Epithelial cell of proximal tubule (primary cell): ENCODE measurements around the gene SLC10A6. TPM values are rescaled to one million over a fixed set of nuclear protein-coding genes. Genes with fewer than 3 reads are reported as not detected.

Experiments used
- DNase-seq: peaks from one replicate; pipeline ENCODE4 v3.0.0-alpha.2; 2011; ENCODE audit warnings: low read depth
- H3K4me3 ChIP-seq: 2 replicates; pipeline ENCODE4 v1.5.1; 2011; ENCODE audit warnings: low read depth, mild to moderate bottlenecking, low read length
- total RNA-seq: library from RNA; depleted of rRNA; stranded (reverse); fragments of >200 nt; gene quantifications from 2 replicates; pipeline ENCODE4 v1.2.3, GENCODE V29; 2015
- TF ChIP-seq, protein P1 (sequence below): conservative IDR thresholded peaks from 2 replicates; pipeline ENCODE4 v1.5.1; 2012; ENCODE audit warnings: low read depth, mild to moderate bottlenecking, low read length

SLC10A6 gene
- total RNA-seq, 1 donor from 2014 or later, result not detected

DNA sequence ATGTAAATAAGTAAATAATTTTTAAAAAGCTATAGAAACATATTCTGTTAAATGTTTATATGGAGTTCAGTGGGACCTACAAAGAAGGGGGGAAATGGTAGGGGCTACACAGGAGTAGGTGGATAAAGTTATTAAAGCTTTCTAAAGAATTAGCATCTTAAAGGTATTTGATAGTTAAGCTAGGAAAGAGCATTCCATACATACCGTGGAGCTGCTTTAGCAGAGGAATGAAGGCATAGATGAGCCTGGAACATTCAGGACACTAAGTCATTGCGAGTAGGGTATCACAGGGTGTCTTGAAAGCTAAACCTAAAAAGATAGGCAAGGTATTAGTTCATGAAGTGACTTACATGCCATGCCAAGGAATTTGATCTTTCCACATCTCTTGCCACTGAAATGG is 60.4 kb downstream of the SLC10A6 start:
- TF ChIP-seq, protein P1, sequence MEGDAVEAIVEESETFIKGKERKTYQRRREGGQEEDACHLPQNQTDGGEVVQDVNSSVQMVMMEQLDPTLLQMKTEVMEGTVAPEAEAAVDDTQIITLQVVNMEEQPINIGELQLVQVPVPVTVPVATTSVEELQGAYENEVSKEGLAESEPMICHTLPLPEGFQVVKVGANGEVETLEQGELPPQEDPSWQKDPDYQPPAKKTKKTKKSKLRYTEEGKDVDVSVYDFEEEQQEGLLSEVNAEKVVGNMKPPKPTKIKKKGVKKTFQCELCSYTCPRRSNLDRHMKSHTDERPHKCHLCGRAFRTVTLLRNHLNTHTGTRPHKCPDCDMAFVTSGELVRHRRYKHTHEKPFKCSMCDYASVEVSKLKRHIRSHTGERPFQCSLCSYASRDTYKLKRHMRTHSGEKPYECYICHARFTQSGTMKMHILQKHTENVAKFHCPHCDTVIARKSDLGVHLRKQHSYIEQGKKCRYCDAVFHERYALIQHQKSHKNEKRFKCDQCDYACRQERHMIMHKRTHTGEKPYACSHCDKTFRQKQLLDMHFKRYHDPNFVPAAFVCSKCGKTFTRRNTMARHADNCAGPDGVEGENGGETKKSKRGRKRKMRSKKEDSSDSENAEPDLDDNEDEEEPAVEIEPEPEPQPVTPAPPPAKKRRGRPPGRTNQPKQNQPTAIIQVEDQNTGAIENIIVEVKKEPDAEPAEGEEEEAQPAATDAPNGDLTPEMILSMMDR, result no peak
- DNase-seq, result no peak
- H3K4me3 ChIP-seq, result no peak overlapping the region

DNA sequence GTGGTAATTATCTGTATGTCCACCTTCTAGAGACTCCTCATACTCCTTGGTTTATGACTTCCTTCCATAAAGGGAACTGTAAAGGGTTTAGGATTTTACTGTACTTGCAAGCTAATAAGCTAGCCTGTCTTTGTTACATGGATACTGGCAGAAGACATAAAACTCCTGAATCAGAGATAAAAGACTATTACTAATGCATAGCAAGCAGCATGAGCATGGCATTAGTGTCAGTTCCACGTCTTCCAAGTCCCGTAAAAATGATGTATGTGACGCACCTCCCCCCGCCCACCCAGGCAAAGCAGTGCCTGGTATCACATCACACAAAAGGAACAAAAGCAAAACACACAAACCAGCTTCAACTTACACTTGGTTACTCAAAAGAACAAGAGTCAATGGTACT is 71.0 kb downstream of the SLC10A6 start:
- TF ChIP-seq, protein P1, result no peak
- H3K4me3 ChIP-seq, result no peak overlapping the region
- no peak for DNase-seq

DNA sequence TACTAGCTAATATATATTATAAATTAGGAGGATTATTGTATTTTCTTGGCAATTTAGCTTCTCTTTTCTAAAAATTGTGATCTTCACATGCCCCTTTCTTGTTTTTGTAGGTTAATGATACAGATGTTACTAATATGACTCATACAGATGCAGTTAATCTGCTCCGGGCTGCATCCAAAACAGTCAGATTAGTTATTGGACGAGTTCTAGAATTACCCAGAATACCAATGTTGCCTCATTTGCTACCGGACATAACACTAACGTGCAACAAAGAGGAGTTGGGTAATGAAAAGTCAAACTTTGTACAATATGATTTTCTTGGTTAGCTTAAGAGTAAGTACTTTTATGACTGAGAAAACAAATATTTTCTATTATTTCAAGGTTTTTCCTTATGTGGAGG is 74.1 kb downstream of the SLC10A6 start:
- TF ChIP-seq, protein P1, result no peak

More for the DNA sequence above, 74.1 kb downstream of the SLC10A6 start:
- no peak for DNase-seq
- H3K4me3 ChIP-seq, result no peak overlapping the region

Other genes starting within 250 kb of the SLC10A6 start
- gene C4orf36, start 43.0 kb upstream of the SLC10A6 start, total RNA-seq, result 0.80 and 1.1 TPM in 2 replicates
- gene AFF1, start 85.6 kb upstream of the SLC10A6 start, total RNA-seq, result 12.5 and 13.2 TPM in 2 replicates